Measurements from ENCODE around the gene CR1L.

GRCh38 chr1:207754974-207755700 is 110.2 kb downstream of the CR1L start:
- no peak for TF ChIP-seq SUZ12 (IDR thresholded peaks at IDR 0.05; ENCODE audit: extremely low read depth, insufficient read depth, insufficient read length)
- no peak for TF ChIP-seq YY1 (IDR thresholded peaks at IDR 0.05; ENCODE audit: insufficient read depth, insufficient read length)
